Eye (tissue), 1 donor: Measurements from ENCODE around the gene NAA60.

Experiments used
- DNase-seq: peaks from one replicate; pipeline ENCODE4 v3.0.0-alpha.2; 2015

NAA60 gene

GRCh38 chr16:3443108-3444031, at the start of gene NAA60, which contains the start of gene ZNF597:
NAA60 (plus strand) TSS chr16:3443680; CDS start chr16:3476228, 32,548 bp downstream.
ZNF597 (minus strand) TSS chr16:3443504; CDS start chr16:3443153, 351 bp downstream.
- DNase-seq, result peak; percentile 94

DNA sequence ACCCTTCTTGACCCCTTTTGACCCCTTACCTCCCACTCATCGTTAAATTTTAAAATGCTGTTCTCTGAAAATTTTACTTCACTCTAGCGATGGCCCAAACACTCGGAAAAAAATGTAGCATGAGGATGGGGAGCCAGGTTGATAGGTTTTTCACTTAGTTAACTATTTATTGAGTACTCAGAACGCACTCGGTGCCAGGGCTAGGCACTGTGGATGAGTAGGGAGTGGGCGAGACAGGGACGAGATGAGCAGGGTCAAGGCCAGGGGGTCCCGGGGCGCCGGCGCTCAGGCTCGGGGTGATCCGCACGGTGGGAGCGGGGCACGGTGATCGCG, 43.1 kb upstream of the NAA60 start:
- DNase-seq, result no peak

DNA sequence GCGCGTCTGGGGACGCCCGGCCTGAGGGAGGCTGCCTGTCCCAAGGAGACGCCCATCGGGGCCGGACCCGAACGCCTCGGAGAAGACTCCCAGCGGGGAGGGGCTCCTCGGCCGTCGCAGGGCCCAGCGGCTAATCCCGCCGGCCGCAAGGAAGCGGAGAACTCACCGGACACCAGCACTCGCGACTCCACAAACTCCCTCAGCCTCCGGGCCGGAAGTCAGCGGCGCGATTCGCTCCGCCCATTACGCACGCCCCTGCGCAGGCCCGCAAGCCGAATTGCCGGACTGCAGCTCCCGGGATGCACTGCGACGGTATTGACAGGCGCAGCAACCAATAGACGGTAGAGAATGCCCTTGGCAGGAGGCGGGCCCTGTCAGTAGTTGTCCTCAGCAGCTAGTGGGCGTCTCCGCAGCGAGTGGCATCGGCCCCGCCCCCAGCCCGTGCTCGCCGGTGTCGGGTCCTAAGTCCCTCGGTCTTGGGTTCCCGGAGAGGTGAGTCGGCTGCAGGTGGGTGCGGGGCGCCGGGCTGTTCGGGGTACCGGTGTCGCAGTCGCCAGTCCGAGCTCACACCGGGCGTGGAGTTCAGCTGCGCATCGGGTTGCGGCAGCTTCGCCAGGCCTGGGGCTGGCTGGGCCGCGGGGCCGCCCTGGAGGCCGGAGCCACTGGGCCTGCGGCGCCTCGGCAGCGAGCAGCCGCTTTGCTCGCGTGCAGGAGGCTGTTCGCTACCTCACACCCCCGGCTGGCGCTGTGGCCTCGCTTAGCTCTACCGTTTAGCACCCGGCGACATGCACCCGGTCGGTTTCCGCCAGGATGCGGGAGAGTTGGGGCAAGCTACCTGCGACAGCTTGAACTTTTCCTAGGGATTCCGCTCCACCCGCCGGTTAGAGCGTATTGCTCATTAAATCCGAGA, 42.4 kb upstream of the NAA60 start, which contains the start of the genes ZNF174 and ZSCAN32:
ZNF174 (plus strand) TSS at position 437 of the 910 bp plus-strand sequence. CDS start 790 bp downstream, outside the sequence.
ZSCAN32 (minus strand) TSS at position 226 of the 910 bp plus-strand sequence. CDS start 3,447 bp downstream, outside the sequence.
- DNase-seq, result peak; percentile 100

DNA sequence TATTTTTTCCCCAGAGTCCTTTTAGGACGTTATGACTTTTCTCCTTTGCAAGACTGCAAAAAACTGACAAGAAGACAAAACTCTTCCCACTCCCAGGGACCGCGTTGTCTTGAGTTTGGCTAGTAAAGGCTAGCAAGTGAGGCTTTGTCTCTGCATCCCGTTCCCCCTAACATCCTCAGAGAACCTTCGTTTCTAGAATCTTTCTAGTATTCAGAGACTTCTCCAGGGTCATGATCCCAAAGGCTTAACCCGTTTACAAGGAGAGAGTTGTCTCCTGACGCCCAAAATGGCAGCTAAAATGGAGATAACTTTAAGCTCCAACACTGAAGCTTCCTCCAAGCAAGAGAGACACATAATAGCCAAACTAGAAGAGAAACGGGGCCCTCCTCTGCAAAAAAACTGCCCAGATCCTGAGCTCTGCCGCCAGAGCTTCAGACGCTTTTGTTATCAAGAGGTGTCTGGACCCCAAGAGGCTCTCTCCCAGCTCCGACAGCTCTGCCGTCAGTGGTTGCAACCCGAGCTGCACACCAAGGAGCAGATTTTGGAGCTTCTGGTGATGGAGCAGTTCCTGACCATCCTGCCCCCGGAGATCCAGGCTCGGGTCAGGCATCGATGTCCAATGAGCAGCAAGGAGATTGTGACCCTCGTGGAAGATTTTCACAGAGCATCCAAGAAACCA, 41.6 kb upstream of the NAA60 start:
- DNase-seq, result no peak

DNA sequence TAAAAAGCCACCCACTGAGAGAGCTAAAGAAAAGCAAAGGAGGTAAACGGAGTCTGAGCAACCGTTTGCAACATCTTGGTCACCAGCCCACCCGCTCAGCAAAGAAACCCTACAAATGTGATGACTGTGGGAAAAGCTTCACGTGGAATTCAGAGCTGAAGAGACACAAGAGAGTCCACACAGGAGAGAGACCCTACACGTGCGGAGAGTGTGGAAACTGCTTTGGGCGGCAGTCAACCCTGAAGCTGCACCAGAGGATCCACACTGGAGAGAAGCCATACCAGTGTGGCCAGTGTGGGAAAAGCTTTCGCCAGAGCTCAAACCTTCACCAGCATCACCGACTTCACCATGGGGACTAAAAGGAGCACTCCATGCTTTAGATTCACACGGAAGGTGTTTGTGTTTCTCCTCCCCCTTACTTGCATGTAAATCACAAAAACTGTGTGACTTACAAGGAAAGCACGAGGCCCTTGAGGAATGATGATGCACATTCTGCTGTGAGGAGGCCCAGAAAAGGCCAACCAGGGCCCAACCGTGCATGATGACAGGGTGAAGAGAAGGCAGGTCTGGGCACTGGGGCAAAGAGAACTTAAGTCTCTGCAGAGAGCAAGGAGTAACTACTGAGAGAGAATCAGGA, 34.8 kb upstream of the NAA60 start:
- DNase-seq, result no peak

DNA sequence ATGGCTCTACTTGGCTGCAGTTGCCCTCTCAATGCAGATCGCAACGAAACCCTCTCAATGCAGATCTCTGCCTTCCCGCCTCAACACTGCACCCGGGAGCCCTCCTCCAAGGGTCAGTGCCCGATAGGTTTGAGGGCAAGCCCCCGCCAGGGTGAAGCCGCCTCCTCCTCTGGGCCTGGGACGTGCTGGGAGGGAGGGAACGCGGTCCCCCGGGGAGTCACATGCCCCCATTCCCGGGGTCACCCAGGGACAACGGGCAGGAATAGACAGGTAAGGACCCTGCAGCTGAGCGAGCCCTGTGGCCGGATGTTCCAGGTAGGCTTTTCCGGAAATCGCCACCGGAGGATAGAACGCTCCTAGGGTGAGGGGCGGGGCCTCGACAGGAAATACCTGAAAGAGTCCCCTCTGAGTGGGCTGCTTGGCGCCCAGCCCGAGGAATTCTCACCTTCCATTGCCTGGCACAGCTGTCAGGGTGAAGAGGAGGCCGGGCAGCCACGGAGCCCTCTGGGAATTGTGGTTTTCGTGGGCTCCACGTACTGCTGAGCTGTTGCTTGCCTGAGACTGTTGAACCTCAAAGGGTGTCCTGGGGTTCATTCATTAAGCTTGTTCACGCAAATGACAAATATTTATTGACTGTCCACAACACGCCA, 29.6 kb upstream of the NAA60 start:
- DNase-seq, result no peak

- peak; percentile 43 for DNase-seq
Observed at GRCh38 chr16:3431779-3432219, 11.7 kb upstream of the NAA60 start.

GRCh38 chr16:3434373-3434772, 9.1 kb upstream of the NAA60 start:
- DNase-seq, result no peak

- DNase-seq, result no peak
Observed at GRCh38 chr16:3439637-3440036, 3.8 kb upstream of the NAA60 start.

DNA sequence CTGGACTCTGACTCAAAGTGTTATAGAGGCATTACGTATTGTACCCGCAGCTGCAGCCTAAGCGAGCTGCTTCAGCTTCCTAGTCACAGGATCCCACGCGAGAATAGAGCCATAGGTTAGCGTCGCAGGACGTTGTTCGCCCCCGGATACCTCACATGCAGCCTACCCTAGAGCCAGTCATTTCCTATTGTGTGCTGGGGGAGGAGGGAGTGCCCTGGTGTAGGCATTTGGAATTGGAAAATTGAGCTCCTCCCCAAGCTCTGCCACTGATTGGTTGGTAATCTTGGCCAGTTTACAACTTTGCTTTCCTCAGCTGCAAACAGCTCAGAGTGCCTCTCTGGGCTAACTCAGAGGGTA, 530 bp downstream of the NAA60 start:
- DNase-seq, result no peak

- no peak for DNase-seq
Observed at GRCh38 chr16:3454093-3454492, 10.6 kb downstream of the NAA60 start.

GRCh38 chr16:3454631-3455147, 11.2 kb downstream of the NAA60 start:
- no peak for DNase-seq

- DNase-seq, result peak; percentile 97
Observed at GRCh38 chr16:3457434-3458252, 14.2 kb downstream of the NAA60 start.

DNA sequence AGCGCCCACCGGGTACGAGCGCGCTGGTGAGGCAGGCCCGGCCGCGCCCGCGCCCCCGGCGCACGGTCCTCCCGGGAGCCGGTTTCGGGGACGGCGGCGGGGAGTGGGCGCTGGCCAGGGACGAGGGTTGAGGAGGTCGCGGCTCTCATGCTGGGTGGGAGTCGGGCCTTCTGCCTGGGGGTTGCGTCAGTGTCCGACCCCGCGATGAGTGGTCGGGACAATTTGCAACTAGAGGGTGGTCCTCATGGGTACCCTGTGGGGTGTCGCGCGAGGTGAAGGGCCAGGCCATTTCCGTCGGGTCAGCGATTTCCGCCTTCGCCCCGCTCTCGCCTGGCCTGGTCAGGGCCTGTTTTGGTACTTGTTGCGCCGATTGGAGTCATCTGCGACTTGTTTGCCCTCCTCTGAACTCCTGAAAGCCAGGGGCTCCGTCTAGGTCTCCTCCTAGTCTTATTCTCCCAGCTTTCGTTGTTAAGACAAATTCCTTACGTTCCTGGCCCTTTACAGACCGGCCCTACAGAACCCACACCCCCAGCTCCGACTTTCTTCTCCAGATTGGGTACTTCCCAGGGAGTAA, 14.9 kb downstream of the NAA60 start:
- DNase-seq, result peak; percentile 66

DNA sequence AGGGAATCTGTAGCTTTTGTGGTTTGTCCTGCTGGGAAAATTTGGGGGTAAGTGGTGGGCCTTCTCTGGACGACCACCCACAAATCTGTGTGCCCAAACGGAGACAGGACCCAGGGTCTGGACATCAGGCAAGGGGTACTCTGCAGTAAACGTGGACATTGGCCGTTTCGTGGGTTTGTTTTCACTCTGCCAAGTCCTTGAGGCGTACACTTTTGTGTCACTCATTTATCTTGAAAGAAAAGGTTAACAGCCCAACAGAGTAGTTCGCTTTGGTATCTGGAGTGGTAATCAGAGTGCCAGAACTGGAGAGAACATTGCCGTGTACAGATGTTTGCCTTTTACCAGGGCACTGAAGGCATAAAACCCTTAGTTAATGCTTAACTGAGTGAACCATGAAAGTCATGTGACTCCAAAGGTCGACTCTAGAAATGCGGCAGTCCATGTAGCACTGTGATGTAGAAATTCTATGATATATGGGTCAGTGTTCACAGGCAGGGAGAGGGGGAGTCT, 15.4 kb downstream of the NAA60 start:
- no peak for DNase-seq

- no peak for DNase-seq
Observed at GRCh38 chr16:3459401-3460090, 16.1 kb downstream of the NAA60 start.

- no peak for DNase-seq
Observed at GRCh38 chr16:3460121-3460520, 16.6 kb downstream of the NAA60 start.

GRCh38 chr16:3460585-3460984, 17.1 kb downstream of the NAA60 start:
- DNase-seq, result no peak

DNA sequence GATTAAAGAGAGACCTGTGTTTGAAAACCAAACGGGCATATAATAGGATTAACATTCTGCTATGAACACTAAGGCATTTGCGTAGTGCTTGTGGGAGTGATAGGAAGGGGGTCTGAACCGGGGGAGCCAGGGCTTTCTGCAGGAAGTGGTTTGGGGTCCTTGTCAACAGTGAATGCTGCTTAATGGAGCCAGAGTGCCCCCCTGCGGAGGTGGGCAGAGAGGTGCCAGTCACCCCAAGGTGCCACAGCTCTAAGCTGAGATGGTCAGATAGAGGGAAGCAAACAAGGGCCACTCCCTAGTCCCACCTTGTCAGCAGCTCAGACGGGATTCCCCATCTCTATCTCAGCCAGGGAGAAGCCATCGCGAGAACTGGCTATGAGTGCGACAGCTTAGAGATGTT, 17.7 kb downstream of the NAA60 start:
- peak; percentile 32 for DNase-seq
